Stimulated activated CD8-positive, alpha-beta memory T cell treated with anti-CD3 and anti-CD28 coated beads, Interleukin-7, amount 100 ng/mL, for 4 hours (primary cell): Measurements from ENCODE around the gene SAMD15.
"Not testable (repeated sequence)": the region's sequence is repeated elsewhere in the genome, so short reads cannot be mapped to it uniquely, and the experiment has no call there.

ENCODE experiments used
- DNase-seq, 2 donors: peaks; one replicate each; pipeline ENCODE4 v3.0.0-alpha.2; 2020; ENCODE audit warnings: low read depth in 2 of 2

SAMD15 gene

GRCh38 chr14:77375973-77376770, 1.0 kb upstream of the SAMD15 start:
- DNase-seq = peak in 1 of 2 donors; percentile 8

GRCh38 chr14:77377502-77377844, 294 bp downstream of the SAMD15 start:
- DNase-seq = no peak

GRCh38 chr14:77378701-77379100, 1.5 kb downstream of the SAMD15 start:
- no peak for DNase-seq

GRCh38 chr14:77390188-77390587, 13.0 kb downstream of the SAMD15 start:
- DNase-seq = no peak

GRCh38 chr14:77400216-77400615, 23.0 kb downstream of the SAMD15 start:
- no peak for DNase-seq

GRCh38 chr14:77403768-77404167, 26.6 kb downstream of the SAMD15 start:
- no peak for DNase-seq

- no peak for DNase-seq
These were observed 28.9 kb downstream of the SAMD15 start for GRCh38 chr14:77406086-77406485.

- DNase-seq = no peak
These were observed 29.5 kb downstream of the SAMD15 start for GRCh38 chr14:77406718-77407117.

- no peak for DNase-seq
These were observed 30.0 kb downstream of the SAMD15 start for GRCh38 chr14:77407158-77407557.

GRCh38 chr14:77409131-77409533, 32.0 kb downstream of the SAMD15 start:
- no peak for DNase-seq

- DNase-seq = not testable (repeated sequence)
These were observed 38.3 kb downstream of the SAMD15 start for GRCh38 chr14:77415403-77416030.

- not testable (repeated sequence) for DNase-seq
These were observed 38.9 kb downstream of the SAMD15 start for GRCh38 chr14:77416098-77416497.

GRCh38 chr14:77416836-77417235, 39.7 kb downstream of the SAMD15 start:
- DNase-seq = no peak

GRCh38 chr14:77421201-77421600, 44.0 kb downstream of the SAMD15 start:
- DNase-seq = no peak

GRCh38 chr14:77423423-77423822, 46.2 kb downstream of the SAMD15 start, which contains the start of gene NOXRED1:
NOXRED1 (minus strand) TSS chr14:77423523; CDS start chr14:77422889, 634 bp downstream.
- no peak for DNase-seq

- no peak for DNase-seq
These were observed 47.7 kb downstream of the SAMD15 start for GRCh38 chr14:77424862-77425261.

GRCh38 chr14:77426396-77426795, 49.2 kb downstream of the SAMD15 start:
- DNase-seq = no peak

GRCh38 chr14:77436042-77436441, 58.9 kb downstream of the SAMD15 start:
- no peak for DNase-seq

- DNase-seq = no peak
These were observed 61.4 kb downstream of the SAMD15 start for GRCh38 chr14:77438596-77438995.

GRCh38 chr14:77439861-77440260, 62.7 kb downstream of the SAMD15 start:
- no peak for DNase-seq
